HG03442 (cell line): ENCODE data around the gene EMP3.
"Not testable (repeated sequence)": the region's sequence is repeated elsewhere in the genome, so short reads cannot be mapped to it uniquely, and the experiment has no call there.

Experiments used
- ATAC-seq: cut with Tn5 transposase; IDR thresholded peaks from one replicate; pipeline ENCODE4 v1.9.1; 2021; ENCODE audit warnings: mild to moderate bottlenecking, moderate library complexity; ENCODE audit not compliant: unreplicated experiment

Gene EMP3, protein sequence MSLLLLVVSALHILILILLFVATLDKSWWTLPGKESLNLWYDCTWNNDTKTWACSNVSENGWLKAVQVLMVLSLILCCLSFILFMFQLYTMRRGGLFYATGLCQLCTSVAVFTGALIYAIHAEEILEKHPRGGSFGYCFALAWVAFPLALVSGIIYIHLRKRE

DNA sequence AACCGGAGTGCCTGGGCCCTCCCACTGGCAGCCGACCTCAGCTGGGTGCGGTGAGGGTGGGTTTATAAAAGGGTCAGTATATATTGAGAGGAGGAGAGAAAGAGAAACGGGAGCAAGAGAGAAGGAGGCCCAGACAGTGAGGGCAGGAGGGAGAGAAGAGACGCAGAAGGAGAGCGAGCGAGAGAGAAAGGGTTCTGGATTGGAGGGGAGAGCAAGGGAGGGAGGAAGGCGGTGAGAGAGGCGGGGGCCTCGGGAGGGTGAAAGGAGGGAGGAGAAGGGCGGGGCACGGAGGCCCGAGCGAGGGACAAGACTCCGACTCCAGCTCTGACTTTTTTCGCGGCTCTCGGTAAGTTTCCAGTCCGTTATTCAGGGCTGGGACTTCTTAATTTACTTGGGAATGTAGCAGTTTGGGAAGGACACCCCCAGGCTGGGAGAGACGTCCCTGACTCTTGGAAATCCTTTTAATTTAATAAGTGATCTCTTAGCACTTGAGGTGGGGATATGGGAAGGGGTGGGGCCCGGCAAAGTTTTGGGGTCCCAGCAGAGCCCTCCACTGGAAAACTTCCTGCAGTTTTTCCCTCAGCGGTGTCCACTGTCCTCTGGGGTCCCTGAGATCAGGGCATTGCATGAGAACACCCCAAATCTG is at the start of gene EMP3:
Gene EMP3, plus strand, starts transcription at position 288 of the 646 bp plus-strand sequence. CDS start 1,293 bp downstream, outside the sequence.
- ATAC-seq, result no peak

- no peak for ATAC-seq
Observed at GRCh38 chr19:48279747-48280146, 45.6 kb upstream of the EMP3 start.

DNA sequence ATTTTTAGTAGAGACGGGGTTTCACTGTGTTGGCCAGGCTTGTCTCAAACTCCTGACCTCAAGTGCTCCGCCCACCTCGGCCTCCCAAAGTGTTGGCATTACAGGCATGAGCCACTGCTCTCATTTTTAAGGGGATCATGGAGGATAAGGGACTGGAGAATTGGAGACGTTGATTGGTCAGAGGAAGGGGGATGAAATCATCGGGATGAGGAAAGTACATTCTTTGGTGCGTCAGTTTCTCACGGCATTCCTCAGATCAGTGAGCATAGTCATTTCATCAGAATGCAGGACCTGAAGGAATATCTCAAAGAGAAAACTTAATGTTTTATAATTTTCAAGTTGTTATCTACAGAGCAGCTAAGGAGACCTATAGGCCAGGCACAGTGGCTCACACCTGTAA is 41.4 kb upstream of the EMP3 start:
- no peak for ATAC-seq

DNA sequence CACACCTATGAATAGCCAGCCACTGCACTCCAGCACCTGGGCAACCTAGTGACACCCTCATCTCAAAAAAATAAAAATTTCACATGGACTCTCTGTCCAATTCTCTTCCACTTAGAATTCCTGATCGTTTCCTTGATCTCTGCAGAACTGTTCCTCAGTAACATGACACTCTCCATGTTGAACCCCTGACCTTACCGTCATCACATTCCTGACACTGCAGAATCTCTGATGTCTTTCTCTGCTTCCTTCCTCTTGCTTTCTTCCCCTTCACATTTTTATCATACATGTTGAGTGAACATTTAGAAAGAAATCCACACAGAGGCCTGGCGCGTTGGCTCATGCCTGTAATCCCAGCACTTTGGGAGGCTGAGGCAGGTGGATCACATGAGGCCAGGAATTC is 40.5 kb upstream of the EMP3 start:
- no peak for ATAC-seq

- ATAC-seq, result no peak
Observed at GRCh38 chr19:48287748-48288147, 37.6 kb upstream of the EMP3 start.

GRCh38 chr19:48290401-48290770 is 35.0 kb upstream of the EMP3 start:
- no peak for ATAC-seq

DNA sequence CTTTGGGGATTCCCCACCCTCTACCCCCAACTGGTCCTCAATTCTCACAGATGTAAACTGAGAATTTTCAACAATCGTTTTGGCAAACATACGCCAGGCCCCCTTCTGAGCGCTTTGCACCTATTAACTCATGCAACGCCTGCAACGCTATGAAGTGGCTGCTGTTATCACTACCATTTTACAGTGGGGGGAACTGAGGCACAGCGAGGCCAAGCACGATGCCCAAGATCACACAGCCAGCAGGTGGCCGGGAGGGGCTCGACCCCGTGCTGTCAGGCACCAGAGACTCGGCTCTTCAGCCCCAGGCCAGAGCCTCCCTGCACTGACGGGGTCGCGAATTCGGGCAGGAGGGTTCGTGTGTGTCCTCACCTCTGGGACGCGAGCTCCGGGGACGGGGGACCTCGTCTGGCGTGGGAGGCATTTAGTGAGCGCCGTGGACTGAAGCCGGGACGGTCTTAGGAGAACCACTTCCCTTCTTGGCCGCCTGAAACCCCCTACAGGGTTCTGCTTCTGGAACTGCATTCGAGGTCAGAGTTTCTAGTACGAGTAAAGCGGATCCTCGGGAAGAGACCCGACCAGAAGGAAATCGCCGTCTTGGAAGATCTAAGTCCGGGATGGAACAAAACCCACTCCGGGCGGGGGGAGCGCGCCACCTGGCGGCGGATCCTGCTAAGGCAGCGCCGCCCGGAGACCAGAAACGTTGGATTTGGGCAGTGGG is 34.4 kb upstream of the EMP3 start:
- no peak for ATAC-seq

GRCh38 chr19:48291489-48291815 is 33.9 kb upstream of the EMP3 start:
- ATAC-seq, result not testable (repeated sequence)

GRCh38 chr19:48292798-48293197 is 32.6 kb upstream of the EMP3 start:
- no peak for ATAC-seq

- ATAC-seq, result no peak
Observed at GRCh38 chr19:48295458-48295857, 29.9 kb upstream of the EMP3 start.

DNA sequence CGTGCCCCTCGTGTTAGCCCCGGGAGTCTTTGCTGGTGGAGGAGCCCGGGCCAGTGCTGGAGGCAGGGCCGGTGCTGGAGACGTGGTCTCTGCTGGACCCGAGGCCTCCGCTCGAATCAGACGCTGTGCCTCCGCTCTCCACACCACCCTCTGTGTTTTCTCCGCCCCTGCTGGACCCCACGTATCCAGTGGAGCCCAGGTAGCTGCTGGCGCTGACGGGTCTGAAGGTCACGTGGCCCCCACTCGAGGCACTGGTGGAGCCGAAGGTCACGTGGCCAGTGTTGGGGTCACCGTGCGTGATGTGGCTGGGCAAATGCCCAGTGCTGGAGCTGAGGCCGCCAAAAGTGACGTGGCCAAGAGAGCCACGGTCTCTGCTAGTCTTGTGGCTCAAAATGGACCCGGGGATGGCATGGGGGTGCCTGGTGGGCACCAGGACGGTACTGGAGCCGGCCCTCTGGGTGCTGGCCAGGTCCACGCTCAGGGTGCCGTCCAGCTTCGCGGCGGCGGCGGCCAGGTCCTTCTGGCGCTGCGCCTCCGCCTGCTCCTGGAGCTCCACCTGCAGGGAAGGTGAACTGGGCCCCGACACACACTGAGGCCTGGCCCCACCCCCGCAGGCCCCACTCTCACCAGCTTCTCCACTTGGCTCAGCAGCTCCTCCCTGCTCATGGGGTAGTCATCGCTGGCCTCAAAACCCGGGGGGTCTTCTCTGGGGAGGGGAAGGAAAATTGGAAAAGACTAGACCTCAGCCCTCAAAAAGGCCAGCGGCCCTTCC is 28.2 kb upstream of the EMP3 start:
- no peak for ATAC-seq

DNA sequence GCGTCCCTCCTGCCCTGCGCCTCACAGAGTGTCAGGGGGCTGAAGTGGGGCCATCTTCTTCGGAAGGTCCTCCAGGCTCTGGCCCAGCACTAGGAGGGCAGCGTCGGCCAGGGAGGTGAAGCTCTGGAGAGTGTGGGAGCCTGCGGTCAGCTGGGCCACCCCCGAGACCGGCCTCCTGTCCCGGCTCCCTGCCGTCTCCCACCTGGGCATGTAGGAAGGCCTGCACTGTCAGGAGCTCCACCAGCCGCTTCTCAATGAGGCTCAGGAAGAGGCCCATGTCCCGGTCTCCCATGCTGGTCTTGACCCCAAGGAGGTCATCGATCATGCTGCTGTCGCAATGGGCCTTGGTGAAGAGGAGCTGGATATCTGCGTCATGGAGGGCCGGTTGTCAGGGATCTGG is 27.4 kb upstream of the EMP3 start:
- ATAC-seq, result no peak

DNA sequence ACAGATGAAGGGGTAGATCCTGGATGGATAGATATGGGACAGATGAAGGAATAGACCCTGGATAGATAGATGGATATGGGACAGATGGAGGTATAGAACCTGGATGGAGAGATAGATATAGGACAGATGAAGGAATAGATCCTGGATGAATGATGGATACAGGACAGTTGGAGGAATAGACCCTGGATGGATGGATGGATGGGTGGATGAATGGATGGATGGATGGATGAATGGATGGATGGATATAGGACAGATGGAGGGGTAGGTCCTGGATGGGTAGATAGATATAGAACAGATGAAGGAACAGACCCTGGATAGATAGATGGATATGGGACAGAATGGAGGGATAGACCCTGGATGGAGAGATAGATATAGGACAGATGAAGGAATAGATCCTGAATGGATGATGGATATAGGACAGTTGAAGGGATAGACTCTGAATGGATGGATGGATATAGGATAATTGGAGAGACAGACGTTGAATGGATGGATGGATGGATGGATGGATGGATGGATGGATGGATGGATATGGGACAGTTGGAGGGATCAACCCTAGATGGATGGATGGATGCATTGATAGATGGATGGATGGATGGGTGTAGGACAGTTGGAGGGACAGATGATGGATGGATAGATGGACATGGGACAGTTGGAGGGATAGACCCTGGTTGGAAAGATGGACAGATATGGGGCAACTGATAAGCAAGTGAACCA is 23.3 kb upstream of the EMP3 start:
- ATAC-seq, result no peak

GRCh38 chr19:48302600-48302959 is 22.8 kb upstream of the EMP3 start:
- ATAC-seq, result no peak

GRCh38 chr19:48303367-48303766 is 22.0 kb upstream of the EMP3 start:
- ATAC-seq, result no peak

GRCh38 chr19:48303866-48304265 is 21.5 kb upstream of the EMP3 start:
- no peak for ATAC-seq

DNA sequence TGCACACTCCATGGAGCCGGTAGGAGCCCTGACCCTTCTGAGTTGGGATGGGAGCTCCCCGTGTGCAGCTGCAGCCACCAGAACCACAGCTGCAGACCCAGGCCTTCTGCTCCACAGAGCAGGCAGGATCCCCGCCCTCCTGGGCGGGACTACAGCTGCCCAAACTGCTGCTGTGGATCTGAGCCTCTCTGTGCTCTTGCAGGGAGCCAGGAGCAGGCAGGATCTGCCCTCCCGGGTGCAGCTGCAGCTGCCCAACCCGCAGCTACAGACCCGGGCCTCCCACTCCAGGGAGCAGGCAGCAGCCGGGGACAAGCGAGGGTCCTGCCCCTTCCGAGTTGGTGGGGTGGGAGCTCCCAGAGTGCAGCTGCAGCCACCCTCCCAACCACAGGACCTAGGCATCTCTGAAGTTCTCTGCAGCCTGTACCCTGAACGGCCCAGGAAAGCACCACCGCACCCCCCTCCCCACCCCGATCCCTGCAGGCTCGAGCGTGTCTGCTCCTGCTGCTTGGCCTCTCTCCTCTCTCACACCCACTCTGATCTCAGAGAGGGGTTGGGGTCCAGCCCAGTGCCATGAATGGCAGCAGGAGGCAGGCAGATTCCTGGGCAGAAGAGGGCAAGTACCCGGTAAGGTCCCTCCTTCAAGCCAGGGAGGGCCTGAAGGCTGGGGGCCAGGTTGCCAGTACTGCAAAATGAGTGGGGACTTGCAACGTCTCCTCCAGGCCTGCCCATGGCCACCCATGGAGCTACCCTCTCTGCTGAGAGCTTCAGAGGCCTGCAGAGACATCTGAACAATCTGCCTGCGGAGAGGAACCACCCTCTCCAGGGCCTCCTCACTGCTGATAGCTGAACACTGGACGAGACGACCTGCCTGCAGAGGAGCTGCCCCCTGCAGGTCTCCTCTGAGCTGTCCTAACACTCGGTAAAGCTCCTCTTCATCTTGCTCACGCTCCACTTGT is 16.4 kb upstream of the EMP3 start:
- ATAC-seq, result no peak

GRCh38 chr19:48309731-48310130 is 15.6 kb upstream of the EMP3 start:
- ATAC-seq, result not testable (repeated sequence)

DNA sequence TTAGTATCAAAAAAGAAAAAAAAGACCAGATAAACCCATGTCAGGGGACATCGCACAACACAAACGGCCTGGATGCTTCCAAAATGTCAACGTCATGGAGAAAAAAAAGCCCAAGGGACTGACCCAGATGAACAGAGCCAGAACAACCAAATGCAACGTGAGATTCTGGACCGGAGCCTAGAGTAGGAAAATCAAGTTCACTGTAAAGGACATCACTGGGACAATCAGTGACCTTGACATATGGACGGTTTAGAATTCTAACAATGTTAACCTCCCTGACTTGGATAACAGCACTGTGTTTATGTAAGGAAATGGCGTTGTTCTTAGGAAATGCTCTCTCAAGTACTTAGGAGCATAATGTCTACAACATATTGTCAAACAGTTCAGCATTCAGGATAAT is 15.1 kb upstream of the EMP3 start:
- ATAC-seq, result no peak

DNA sequence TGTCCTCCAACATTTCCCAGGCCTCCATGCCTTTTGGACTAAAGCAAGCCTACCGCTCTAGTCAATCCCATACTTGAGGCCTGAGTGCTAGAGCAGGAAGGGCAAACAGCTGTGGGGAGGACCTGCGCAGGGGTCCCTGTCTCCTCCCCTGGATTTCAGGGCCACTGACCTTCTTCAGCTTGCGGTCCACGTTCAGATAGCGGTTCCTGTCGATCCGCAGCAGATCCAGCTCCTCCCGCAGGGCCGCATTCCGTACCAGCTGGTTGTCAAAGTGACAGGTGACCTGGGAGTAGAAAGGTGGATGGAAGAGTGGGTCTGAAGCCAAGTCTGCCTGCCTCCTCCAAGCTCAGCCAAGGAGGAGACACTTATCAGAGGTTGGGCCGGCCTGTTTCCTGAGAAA is 14.0 kb upstream of the EMP3 start:
- no peak for ATAC-seq
